AG04450 (cell line): ENCODE results near the gene YWHAG. TPM values are rescaled to one million over a fixed set of nuclear protein-coding genes. Genes with fewer than 3 reads are reported as not detected.

ENCODE experiments used
- CTCF ChIA-PET: fragments of 300-600, 350-600 bp; formaldehyde crosslinking; extraction: SDS; loops from one replicate; lab custom pipeline; 2022; ENCODE audit warnings: antibody characterized with exemption, inconsistent platforms; lab: Charles Lee
- POLR2A ChIA-PET: fragments of 350-600 bp; formaldehyde crosslinking; extraction: SDS; loops from one replicate; lab custom pipeline; 2021; ENCODE audit warnings: antibody characterized with exemption, inconsistent platforms; lab: Yijun Ruan, JAX
- DNase-seq: peaks from one replicate; pipeline ENCODE4 v3.0.0-alpha.2; 2011; ENCODE audit warnings: low read depth, low spot score
- H3K27ac ChIP-seq: one replicate; pipeline ENCODE4 v1.5.1; 2012; ENCODE audit warnings: low read depth, low read length, control low read depth
- H3K27me3 ChIP-seq: one replicate; pipeline ENCODE4 v1.6.0; 2012; ENCODE audit warnings: low read length; ENCODE audit not compliant: control insufficient read depth, insufficient read depth
- H3K4me3 ChIP-seq: 2 replicates; pipeline ENCODE4 v1.5.1; 2011; ENCODE audit warnings: mild to moderate bottlenecking, low read depth, low read length, control low read depth
- H3K9me3 ChIP-seq: 2 replicates; pipeline ENCODE4 v1.5.1; 2012; ENCODE audit warnings: low read length; ENCODE audit not compliant: control insufficient read depth, insufficient read depth
- CTCF ChIP-seq: IDR thresholded peaks from 2 replicates; pipeline ENCODE4 v1.5.1; 2011; ENCODE audit warnings: low read depth, low read length, control low read depth, inconsistent platforms
- polyA plus RNA-seq: library from polyadenylated mRNA; depleted of rRNA; stranded (reverse); fragments of >200 nt; gene quantifications from 2 replicates; pipeline ENCODE4 v1.2.3, GENCODE V29; 2011

YWHAG gene
- polyA plus RNA-seq, 1 experiment = 91.6 TPM

DNA sequence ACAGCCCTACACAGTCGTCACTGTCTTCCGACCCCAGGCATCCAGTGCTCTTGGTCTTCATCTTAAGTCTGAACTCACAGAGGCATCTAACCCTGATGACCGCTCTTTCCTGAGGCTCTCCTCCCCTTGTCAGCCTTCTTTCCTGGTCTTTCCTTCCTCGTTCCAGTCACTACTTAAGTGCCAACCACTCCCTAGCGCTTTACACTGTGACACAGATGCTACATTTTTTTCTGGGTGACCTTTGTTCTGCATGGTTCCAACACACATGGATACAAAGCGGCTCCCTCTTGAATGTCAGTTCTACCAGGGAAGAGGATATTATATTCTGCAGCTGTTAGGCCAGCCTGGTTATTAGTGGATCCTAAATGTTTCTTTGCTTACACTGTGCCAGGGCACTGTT is 12.7 kb downstream of the YWHAG start:
- POLR2A ChIA-PET = no interaction called here

DNA sequence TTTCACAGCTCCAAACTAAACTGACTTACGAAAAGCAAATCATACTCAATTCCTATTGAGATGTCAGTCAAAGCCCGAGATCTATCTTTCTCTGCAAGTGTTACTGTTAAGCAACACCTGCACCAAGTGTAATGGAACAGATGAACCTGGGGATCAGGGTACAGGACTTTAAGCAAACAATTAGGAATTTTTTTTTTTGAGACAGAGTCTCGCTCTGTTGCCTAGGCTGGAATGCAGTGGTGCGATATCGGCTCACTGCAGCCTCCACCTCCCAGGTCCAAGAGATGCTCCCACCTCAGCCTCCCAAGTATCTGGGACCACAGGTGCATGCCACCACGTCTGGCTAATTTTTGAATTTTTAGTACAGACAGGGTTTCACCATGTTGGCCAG is 14.9 kb downstream of the YWHAG start:
- Histone ChIP-seq H3K9me3 (no peaks in the 10 kb centered on the region; the same call in 1 of the 2 replicates), H3K4me3 (no peak overlapping the region), H3K27me3 (no peaks in the 10 kb centered on the region), H3K27ac (no peak overlapping the region)
- ChIA-PET CTCF (interaction anchor here (0.9 kb wide), 1 partner anchor 10 kb away, joined by 3 read pairs; no protein-coding TSS in a partner anchor), POLR2A (interaction anchor here (1.1 kb wide), 1 partner anchor 15 kb away, joined by 7 read pairs; the partner anchor contains the start of gene YWHAG)
- no peak for DNase-seq
- TF ChIP-seq CTCF = no peak

More for the DNA sequence above, 12.7 kb downstream of the YWHAG start:
- no peak for TF ChIP-seq CTCF
- H3K27me3 ChIP-seq = no peaks in the 10 kb centered on the region
- H3K4me3 ChIP-seq = no peak overlapping the region
- DNase-seq = no peak
- H3K27ac ChIP-seq = no peak overlapping the region
- no peaks in the 10 kb centered on the region; the same call in 1 of the 2 replicates for H3K9me3 ChIP-seq
- CTCF ChIA-PET = no interaction called here

DNA sequence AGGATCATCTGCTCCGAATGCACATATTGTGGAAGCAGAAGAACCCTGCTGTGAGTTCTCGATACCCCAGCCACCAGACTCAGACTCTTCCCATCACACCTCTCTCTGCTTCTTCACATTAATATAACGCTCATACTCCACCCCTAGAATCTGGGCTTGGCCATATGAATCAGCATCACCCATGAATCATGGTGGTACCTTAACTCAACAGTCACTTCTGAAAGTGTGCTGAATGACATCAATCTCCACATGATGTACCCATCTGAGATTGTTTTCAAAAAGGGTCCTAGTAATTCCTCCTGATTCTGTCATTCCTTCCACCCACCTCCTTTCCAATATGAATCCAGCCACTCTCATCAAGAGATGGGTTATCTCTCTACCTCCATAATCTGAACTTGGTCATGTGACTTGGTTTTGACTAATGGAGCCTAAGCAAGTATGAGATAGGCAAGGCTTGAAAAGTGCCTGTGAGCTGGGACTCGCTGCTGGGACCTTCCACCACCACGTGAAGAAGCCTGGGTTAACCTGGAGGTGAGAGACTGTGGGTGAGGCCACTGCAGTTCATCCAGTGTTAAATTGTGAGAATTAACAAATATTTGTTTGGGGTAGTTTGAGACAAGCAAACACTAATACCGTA is 15.4 kb downstream of the YWHAG start:
- POLR2A ChIA-PET = interaction anchor here (1.1 kb wide), 1 partner anchor 15 kb away, joined by 7 read pairs; the partner anchor contains the start of gene YWHAG
- no peak for TF ChIP-seq CTCF
- Histone ChIP-seq H3K4me3 (no peak overlapping the region), H3K27me3 (no peaks in the 10 kb centered on the region), H3K27ac (peak overlapping the region; percentile 22), H3K9me3 (no peaks in the 10 kb centered on the region; the same call in 1 of the 2 replicates)
- no peak for DNase-seq
- CTCF ChIA-PET = interaction anchor here (0.9 kb wide), 1 partner anchor 10 kb away, joined by 3 read pairs; no protein-coding TSS in a partner anchor

- no peaks in the 10 kb centered on the region for H3K27me3 ChIP-seq
- ChIA-PET CTCF (no interaction called here), POLR2A (interaction anchor here (1.0 kb wide), 1 partner anchor 17 kb away, joined by 4 read pairs; the partner anchor contains the start of gene YWHAG)
- no peak overlapping the region for H3K4me3 ChIP-seq
- DNase-seq = no peak
- H3K27ac ChIP-seq = peak overlapping the region; percentile 52
- H3K9me3 ChIP-seq = no peaks in the 10 kb centered on the region
- TF ChIP-seq CTCF = no peak
Measured at GRCh38 chr7:76342222-76342621, 16.6 kb downstream of the YWHAG start.

GRCh38 chr7:76340617-76341131 is 18.1 kb downstream of the YWHAG start:
- TF ChIP-seq CTCF = no peak
- Histone ChIP-seq H3K9me3 (no peaks in the 10 kb centered on the region), H3K4me3 (no peak overlapping the region), H3K27me3 (no peaks in the 10 kb centered on the region), H3K27ac (peak overlapping the region; percentile 90)
- no peak for DNase-seq
- POLR2A ChIA-PET = no interaction called here
- CTCF ChIA-PET = interaction anchor here (0.6 to 1.0 kb wide), 2 partner anchors 27 to 87 kb away, joined by 3 read pairs; no protein-coding TSS in a partner anchor
